OCI-LY7 (cell line): ENCODE results near the gene RBP5.

ENCODE experiments used
- CTCF ChIP-seq: fragments of 200-600 bp; sonication (generic); conservative IDR thresholded peaks from 2 replicates; pipeline ENCODE4 v1.5.1; 2014; ENCODE audit warnings: mild to moderate bottlenecking, antibody characterized with exemption, low read length, moderate library complexity, mixed read lengths
- EZH2phosphoT487 ChIP-seq: fragments of 200-600 bp; sonication (generic); IDR thresholded peaks from 2 replicates; pipeline ENCODE4 v1.6.1; 2018; ENCODE audit warnings: low read depth, borderline replicate concordance, mild to moderate bottlenecking, mixed run types, antibody characterized with exemption, low read length, moderate library complexity, mixed read lengths

DNA sequence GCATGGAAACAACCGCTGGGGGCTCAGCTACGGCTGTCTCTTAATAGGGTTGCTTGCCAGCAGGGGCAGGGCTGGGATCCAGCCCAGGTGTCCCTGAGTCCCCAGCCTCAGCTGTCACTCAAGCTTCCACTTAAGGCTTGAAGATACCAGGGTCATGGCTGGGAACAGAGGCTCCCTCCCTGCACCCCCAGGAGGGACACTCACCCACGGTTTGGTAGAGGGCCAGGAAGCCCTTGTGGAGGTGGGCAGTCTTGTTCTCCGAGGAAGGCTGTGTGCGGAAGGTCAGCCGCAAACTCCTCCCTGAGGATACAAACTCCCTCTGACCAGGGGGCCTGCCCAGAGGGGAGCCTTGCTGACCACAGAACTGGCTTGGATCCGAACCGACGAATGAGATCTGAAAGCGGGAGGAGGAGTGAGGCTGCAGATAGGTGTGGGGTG, 27.0 kb downstream of the RBP5 start:
- TF ChIP-seq CTCF (no peak), EZH2phosphoT487 (no peak)
